HG02798 (cell line): ENCODE measurements around the gene TXNL4A.
A peak's percentile ranks its signal among the peaks of the same experiment; 100 is the strongest.
"Not testable (repeated sequence)": the region's sequence is repeated elsewhere in the genome, so short reads cannot be mapped to it uniquely, and the experiment has no call there.

ENCODE experiments used
- ATAC-seq: cut with Tn5 transposase; IDR thresholded peaks from one replicate; pipeline ENCODE4 v1.9.1; 2021; ENCODE audit warnings: mild to moderate bottlenecking; ENCODE audit not compliant: unreplicated experiment, poor library complexity

TXNL4A gene

DNA sequence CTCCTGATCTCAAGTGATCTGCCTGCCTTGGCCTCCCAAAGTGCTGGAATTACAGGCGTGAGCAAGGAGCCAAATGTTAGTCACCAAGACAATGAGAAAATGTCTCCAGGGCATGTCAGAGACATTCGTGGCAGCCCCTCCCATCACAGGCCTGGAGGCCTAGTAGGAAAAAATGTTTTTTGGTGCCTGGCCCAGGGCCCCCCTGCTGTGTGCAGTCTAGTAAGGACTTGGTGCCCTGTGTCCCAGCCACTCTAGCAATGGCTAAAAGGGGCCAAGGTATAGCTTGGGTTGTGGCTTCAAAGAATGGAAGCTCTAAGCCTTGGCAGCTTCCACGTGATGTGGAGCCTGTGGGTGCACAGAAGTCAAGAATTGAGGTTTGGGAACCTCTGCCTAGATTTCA lies 12.5 kb upstream of the TXNL4A start:
- no peak for ATAC-seq

DNA sequence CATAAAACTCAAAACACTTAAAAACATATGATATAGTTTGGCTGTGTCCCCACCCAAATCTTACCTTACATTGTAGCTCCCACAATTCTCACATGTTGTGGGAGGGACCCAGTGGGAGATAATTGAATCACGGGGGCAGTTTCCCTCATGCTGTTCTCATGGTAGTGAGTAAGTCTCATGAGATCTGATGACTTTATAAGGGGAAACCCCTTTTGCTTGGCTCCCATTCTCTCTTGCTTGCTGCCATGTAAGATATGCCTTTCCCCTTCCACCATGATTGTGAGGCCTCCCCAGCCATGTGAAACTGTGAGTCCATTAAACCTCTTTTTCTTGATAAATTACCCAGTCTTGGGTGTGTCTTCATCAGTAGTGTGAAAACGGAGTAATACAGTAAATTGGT lies 11.3 kb upstream of the TXNL4A start:
- not testable (repeated sequence) for ATAC-seq

DNA sequence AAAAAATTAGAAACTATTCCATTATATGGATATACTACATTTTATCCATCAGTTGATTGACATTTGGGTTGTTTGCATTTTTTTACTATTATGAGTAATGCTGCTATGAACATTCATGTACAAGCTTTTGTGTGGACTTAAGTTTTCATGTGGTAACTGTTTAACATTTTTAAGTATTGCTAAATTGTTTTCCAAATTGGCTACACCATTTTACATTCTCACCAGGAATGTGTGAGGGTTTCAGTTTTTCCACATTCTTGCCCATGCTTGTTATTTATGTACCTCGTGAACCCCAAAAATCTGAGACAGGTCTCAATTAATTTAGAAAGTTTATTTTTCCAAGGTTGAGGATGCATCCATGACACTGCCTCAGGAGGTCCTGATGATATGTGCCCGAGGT lies 3.1 kb upstream of the TXNL4A start:
- ATAC-seq, result no peak

DNA sequence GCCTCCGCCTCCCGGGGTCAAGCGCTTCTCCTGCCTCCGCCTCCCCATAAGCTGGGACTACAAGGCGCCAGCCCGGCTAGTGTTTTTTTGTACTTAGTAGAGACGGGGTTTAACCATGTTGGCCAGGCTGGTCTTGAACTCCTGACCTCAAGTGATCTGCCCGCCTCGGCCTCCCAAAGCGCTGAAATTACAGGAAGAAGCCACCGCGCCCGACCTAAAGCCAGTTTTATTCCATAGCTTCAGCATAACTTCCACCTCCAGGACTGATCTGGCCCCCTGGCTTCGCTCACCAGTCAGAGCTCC lies 783 bp upstream of the TXNL4A start:
- no peak for ATAC-seq

DNA sequence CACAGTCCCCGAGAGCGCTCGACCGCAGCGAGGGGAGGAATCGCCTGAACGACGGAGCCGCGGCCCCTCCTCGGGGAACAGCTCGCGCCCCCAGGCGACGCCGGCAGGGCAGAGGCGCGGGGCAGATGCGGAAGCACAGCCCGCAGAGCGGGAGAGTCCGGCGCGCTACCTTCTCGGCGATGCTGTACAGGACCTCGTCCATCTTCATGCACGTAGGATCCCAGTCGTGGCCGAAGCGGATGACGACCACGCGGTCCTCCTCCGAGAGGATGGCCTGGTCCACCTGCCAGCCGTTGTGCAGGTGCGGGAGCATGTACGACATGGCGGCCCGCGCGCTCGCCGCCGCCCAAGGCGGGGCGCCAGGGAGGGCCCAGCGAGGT lies 302 bp downstream of the TXNL4A start:
- peak; percentile 60 for ATAC-seq

DNA sequence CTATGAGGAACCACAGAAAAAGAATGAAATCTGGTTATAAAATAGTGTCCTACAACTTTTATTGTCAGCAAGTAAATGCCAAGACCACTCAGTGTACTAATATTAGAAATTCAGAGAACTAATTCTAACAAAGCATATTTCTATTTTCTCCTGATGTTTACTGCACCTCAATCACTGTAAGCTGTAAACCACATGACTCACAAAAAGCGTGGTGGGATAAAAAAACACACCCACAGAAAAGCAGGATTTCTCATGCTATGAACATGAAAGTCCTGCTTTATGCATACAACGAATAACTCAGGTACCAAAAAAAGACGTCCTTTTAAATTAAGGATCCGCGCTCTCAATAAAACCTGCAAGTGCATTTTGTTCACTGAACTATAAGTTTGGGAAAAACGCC lies 797 bp downstream of the TXNL4A start:
- ATAC-seq, result no peak

DNA sequence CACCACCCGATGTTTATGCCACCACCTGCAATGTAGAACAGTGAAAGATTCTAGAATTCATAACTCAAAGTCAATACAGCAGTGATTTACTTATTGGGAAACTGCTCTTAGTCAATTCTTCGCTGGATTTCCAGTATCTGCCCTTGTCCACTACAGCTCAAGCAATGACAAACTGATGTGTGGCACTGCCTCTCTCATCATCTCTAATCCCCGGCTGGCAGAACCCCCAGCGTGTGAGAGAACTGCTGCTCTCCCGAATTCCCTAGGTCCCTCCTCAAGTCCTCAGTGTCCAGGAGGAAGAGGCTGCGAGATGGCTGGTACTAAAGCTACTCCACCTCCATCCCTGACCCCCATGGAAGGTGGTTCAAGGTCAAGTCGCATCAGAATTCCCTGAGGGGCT lies 1.6 kb downstream of the TXNL4A start:
- ATAC-seq, result no peak

DNA sequence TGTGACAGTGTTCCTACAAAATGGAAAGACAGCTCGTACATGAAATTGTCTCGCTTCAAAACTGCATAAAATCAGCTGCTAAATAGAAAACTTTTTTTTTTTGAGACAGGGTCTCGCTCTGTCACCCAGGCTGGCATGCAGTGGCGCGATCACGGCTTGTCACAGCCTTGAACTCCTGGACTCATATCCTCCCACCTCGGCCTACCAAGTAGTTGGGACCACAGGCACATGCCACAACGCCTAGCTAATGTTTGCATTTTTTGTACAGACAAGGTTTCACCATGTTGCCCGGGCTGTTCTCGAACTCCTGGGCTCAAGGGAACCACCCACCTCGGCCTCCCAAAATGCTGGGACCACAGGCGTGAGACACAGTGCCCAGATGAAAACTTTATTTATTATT lies 3.2 kb downstream of the TXNL4A start:
- no peak for ATAC-seq

DNA sequence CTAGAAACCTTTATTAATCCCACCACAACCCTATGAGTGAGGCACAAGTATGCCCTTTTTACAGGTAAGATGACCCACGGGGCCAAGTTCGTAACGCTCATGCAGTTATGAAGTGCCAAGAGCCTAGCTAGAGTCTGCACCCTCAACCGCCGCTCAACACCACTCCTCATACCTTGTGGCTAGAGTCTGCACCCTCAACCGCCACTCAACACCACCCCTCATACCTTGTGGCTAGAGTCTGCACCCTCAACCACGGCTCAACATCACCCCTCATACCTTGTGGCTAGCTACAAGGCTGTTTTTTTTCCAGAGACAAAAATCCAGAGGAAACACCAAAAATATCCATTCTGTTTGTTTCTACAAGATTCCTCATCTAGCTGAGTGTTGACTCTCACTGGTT lies 4.6 kb downstream of the TXNL4A start:
- ATAC-seq, result no peak

DNA sequence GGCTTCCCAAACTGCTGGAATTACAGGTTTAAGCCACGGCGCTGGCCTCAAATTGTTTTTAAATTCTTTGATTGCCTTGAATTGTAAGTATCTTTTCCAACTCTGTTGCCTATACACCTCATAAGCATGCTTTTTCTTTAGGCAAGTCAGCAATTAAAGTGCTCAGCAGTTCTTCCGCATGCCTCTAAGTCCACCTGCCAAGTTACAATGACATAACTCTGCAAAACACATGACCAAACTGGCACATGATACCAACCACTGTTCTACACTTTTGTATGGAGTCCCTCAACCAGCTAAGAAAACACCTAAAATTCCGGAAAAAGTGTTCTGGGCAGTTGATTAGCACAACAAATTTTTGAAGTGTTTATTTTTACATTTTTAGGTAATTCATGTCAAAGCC lies 5.1 kb downstream of the TXNL4A start:
- no peak for ATAC-seq

DNA sequence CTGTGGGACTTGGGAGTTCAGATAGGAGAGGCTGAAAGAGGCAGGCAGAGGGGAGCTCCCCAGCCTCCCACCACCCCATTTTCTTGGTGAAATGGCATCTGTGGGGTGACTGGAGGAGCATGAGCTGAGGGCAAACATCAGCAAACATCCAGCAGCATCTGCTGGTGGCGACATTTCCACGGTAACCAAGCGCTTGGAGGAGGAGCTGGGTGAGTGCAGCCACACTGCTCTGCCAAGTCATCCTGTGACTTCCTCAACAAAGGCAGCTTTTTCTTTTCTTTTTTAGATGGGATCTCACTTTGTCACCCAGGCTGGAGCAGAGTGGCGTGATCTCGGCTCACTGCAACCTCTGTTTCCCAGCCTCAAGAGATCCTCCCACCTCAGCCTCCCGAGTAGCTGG lies 5.6 kb downstream of the TXNL4A start:
- no peak for ATAC-seq

DNA sequence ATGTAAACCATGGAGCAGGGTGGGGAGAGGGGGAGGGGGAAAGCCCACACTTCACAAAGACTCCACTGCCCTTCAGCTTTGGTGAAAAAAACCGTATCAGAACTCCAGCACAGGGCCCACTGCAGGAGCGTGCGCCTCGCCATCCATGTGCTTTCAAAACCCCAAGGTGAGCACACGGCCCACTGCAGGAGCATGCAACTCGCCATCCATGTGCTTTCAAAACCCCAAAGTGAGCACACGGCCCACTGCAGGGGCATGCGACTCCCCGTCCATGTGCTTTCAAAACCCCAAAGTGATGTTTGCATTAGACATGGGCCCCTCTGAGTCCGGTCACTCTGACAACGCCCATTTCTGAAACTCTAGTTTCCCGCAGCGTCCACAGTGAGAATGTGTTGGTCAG lies 7.8 kb downstream of the TXNL4A start:
- ATAC-seq, result no peak

DNA sequence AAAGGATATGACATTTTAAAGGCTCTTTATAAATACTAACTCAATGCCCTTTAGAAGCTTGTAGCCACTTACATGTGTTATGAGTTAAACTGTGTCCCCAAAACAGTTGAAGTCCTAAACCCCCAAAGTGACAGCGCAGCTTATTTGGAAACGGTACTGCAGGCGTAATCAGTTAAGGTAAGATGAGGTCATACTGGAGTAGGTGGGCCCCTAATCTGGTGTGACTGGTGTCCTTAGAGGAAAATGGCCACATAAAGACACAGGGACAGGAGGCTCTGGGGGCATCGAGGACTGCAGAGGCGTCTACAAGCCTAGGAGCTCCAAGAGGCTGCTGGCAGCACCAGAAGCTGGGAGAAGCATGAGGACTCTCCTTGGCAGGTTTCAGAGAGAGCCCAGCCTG lies 8.5 kb downstream of the TXNL4A start:
- no peak for ATAC-seq

DNA sequence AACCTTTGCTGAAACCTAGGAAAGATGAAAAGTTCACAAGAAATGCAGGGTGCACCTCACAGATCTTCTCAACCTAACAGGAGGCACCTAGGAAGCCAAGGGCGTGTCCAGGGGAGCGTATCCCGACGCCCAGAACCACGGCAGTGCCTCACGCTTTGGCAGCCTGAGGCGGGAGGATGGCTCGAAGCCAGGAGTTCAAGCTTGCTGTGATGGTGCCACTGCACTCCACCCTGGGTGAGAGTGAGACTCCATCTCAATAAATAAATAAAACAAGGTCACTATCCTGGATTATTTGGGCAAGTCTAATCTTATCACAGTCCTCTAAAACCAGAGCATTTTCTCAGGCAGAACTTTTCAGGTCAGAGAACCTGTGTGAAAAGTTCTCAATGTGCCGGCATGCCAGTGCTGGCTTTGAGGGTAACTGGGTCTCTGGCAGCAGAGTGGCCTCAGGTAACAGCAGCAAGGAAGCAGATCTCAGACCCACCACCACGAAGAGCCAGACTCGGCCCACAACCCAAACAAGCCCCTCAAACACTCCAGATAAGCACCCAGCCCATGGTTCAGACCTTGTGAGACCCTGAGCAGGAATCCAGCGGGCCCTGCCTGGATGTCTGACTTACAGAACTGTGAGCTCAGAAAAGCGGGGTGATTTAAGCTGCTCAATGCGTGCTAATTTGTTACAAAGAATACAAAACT lies 12.2 kb downstream of the TXNL4A start:
- no peak for ATAC-seq

DNA sequence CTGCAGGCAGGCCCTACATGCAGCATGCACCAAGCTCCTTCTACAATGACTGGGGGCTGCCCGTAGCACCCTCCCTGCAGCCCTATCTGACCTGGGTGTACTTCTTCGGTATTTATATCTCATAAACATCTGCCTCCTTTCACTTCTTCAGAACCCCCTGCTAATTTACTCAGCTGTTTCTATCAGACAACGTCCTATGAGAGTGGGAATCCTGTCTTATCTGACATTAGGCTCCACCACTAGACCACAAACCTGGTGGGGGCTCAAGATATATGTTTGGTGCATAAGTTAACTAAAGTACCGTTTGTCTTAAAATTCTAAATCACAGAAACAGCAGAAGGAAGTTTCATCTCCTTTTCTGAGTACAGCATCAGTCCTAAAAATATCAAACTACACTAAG lies 13.3 kb downstream of the TXNL4A start:
- ATAC-seq, result no peak

DNA sequence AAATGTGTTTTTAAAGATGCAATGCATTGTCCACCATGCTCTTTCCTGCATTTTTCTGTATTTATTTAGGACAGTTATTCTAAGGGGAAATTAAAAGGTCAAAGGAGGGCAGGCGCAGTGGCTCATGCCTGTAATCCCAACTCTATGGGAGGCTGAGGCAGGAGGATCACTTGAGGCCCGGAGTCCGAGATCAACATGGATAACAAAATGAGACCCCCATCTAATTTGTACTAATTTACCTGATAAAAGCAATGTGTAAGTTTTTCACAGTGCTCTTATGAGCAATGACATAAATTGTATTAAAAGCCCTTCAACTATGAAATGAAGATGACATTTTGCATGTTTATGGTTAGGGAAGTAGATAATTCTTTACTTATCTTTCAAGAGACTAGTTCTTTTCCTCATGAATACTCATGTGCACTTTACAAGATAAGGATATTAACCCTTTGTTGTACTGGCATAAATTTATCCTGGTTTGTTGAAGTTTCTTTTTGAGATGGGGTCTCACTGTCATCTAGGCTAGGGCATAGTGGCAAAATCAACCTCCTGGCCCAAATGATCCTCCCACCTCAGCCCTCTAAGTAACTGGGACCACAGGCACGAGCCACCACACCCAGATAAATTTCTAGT lies 14.2 kb downstream of the TXNL4A start:
- no peak for ATAC-seq

DNA sequence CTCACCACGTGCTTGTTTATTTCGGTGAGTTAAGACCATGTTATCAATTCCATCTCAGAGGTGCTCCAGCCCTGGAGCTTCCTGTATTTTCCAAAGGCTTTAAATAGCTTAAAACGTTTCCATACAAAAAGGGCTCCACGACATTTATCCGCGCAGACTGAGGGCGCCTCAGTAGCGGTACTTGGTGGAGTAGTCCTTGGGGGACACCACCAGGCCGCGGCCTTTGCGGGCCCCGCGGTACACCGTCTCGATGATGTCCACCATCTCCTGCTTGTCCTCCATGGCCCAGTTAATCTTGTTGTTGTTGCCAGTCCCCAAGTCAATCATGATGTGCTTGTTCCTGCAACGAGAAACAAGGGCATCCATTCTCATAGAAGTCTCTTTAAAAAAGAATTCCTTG lies 14.8 kb downstream of the TXNL4A start:
- no peak for ATAC-seq

DNA sequence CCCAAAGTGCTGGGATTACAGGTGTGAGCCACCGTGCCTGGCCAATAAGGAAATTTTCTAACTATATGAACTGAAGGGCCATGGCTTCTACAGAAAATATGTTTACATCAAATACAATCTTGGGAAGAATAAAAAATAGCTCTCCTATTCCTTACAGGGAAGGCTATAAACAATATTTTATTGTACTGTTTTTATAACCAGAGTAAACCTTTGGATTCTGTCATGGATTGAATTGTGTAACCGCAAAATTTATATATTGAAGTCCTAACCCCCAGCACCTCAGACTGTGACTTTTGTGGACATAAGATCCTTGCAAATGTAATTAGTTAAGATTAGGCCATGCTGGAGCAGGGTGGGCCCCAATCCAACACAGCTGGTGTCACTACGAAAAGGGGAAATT lies 15.6 kb downstream of the TXNL4A start:
- ATAC-seq, result no peak

DNA sequence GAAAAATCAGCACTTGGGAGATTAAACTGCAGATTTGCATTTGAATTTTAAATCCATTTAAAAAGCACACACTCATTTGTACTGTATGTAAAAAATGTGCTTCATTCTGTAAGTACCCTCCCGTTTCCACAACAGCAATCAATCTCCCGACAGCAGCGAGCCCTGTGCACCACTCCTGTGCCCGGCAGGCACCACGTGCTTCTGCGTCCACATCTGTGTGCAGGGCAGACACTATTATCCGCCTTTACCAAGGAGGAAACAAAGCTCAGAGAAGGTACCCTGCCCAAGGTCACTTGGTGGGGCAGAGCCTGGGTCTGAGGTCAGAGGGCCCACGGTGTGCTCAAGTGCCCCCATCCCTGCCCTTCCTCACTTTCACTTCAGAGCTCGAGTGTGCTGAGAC lies 16.4 kb downstream of the TXNL4A start:
- no peak for ATAC-seq

DNA sequence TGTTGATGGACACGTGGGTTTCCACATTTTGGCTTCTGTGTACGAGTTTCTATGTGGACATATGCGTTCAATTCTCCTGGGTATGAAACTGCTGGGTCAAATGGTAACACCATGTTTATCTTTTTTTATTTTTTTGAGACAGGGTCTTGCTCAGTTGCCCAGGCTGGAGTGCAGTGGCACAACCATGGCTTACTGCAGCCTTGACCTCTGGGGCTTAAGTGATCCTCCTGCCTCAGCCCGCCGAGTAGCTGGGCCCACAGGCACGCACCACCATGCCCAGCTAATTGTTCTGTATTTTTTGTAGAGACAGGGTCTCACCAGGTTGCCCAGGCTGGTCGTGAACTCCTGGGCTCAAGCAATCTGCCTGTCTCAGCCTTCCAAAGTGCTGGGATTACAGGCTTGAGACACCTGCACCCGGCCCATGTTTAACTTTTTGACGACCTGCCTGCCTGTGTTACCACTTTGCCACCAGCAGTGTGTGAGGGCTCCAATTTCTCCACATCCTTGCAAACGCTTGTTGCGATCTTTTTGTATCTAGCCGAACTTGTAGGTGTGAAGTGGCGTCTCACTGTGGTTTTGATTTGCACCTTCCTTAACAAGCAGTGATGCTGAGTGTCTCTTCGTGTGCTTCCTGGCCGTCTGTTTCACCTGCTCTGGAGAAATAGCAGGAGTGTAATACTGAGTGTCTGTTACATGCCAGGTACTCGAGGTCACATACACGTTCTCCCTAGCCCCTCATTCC lies 17.0 kb downstream of the TXNL4A start:
- ATAC-seq, result no peak

DNA sequence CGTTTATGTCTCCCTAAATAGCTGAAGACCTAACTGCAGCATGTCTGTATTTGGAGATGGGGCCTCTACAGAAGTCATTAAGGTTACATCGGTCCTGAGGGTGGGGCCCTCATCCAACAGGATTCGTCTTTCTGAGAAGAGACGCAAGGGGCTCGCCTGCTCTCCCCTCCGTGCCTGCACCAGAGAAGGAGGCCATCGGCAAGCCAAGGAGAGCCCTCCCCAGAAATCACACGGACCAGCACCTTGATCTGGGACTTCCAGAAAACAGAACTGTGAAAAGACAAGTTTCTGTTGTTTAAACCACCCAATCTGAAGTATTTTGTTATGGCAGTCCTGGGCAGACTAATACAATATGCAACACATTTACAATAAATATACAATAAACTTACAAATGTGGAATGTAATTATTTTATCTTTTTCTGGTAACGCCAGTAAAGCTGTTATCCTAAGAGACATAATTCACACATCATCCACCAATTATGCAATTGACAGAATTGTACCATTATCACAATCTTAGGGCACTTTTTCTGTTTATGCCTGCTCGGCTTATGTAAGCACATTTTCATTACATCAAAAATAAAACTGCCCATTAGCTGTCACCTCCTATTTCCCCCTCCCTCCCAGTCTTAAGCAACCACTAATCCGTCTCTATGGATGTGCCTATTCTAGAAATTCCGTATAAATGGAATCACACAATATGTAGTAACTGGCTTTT lies 17.8 kb downstream of the TXNL4A start:
- no peak for ATAC-seq
